ENCODE measurements around the gene MYO16.
"Not testable (repeated sequence)": the region's sequence is repeated elsewhere in the genome, so short reads cannot be mapped to it uniquely, and the experiment has no call there.

MYO16 gene

DNA sequence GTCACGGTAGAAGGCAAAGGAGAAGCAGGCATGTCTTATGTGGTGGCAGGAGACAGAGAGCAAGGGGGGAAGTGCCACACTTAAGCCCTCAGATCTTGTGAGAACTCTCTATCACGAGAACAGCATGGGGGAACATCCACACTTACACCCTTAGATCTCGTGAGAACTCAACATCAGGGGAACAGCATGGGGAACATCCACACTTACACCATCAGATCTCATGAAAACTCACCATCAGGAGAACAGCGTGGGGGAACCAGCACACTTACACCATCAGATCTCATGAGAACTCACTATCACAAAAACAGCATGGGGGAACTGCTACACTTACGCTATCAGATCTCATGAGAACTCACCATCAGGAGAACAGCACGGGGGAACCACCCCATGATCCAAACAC, 445.0 kb downstream of the MYO16 start:
- no peak for DNase-seq (ENCODE audit: low read depth)

DNA sequence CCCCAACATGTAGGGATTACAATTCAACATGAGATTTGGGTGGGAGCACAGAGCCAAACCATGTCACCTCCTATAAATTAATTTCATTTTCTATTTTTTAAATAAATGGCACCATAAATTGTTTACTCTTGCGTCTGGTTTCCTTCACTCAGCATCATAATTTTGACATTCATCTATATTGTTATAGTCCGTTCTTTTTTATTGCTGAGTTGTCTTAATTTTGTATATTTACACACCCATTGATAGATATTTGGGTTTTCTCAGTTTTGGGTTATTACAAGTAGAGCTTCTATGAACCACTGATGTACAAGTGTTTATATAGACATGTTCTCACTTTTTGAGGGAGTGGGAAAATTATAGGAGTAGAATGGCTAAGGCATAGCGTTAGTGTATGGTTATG, 445.4 kb downstream of the MYO16 start:
- no peak for DNase-seq (ENCODE audit: low read depth)

DNA sequence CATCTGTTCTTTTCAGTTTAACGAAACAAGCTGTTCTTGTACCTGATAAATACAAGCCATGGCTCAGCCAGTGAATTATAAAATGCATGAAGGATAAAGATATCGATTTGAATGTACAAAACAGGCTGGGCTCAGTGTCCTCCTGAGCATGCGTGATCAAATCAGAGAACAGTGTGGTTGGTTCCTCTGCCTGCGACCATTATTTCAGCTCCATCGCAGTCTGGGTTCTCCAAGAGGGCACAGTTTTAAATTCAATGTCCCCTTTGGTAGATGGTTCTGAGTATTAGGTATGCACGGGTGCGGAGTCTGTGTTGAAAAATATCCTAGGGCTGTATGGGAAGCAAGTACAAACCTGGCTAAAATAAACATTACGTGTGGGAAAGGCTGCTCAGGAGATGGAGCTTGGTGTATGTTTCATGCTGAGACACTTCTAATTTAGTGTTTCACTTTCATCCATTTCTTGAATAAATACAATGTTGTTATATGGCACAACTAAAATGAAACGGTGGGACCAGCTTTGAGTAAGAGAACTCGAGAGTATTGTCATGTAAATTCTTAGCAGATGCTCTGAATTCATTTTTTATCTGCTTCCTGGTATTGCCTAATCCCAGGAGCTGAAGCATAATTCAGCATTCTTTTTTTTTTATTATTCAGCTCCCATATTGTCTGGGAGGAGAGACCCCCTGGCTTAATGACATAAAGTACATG, 458.7 kb downstream of the MYO16 start:
- no peak for DNase-seq (ENCODE audit: low read depth)

DNA sequence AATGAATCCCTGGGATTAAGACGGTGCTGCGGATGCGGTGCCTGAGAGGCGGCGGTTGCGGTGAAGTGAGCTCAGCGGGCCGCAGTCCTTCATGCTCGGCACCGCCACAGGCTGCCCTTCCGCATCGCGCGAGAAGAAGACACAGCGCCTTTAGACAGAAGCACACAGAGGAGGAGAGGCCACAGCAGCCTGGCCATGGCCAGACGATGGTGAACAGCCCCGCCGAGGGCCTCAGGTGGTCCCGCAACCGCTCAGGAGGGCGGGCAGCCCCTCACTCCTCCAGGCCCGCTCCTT, 459.2 kb downstream of the MYO16 start:
- no peak for DNase-seq (ENCODE audit: low read depth)

DNA sequence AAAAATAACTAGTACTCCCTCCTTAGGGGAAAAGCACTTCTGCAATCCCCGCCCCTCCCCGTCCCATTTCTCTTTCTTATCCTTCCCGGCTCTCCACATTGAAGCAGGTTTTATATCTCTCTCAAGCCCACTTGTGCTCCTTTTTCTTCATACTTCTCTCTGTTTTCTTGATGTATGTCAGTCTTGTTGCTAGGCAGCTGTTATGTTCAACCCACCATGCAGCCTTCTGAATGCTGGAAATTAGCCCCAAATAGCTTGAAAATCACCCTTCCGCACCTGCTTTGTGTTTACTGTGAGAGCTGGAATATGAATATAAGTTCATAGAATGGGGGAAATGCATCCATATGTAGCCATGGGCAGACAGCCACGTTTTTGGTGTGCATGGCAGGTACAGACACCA, 461.4 kb downstream of the MYO16 start:
- DNase-seq (ENCODE audit: low read depth), result no peak

DNA sequence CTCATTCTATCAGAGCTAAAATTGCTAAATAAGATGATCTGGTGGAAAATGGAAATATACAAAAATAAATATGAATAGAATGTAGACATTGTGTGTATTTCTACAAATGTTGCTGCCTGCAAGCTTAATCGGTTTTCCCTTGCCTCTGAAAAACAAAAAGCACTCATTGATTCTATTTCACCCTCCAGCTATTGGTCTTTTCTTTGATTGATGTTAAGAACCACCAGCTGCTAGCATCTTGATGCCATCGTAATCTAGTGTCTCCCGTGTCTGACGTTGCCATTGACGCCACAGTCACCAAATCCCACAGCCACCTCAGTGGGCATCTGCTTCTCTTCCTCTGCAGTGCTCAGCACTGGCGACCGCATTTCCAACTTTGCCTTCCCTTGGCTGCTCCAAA, 461.8 kb downstream of the MYO16 start:
- no peak for DNase-seq (ENCODE audit: low read depth)

DNA sequence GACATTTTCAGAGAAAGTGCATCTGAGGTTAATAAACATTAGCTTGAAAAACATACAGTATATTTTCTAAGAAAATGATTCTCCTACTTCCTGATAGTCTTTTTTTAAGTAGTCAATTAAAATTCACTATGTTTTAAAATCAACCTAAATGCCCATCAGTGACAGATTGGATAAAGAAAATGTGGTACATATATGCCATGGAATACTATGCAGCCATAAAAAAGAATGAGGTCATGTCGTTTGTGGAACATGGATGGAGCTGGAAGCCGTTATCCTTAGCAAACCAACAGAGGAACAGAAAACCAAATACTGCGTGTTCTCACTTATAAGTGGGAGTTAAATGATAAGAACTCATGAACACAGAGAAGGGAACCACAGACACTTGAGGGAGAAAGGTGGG, 462.8 kb downstream of the MYO16 start:
- DNase-seq (ENCODE audit: low read depth), result not testable (repeated sequence)

DNA sequence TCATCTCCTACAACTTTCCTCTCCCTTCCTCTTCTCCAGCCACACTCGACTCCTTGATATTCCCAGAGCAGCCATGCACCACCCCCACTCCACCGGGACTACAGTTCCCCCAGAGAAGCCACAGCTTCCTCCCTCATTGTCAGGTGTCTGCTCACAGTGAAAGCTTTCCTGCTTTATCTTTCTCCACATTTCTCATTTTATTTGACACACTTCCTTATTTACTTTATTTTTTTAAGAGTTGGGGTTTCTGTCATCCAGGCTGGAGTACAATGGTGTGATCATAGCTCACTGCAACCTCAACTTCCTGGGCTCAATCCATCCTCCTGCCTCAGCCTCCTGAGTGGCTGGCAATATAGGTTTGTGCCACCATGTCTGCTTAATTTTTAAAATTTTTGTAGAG, 464.6 kb downstream of the MYO16 start:
- DNase-seq (ENCODE audit: low read depth), result no peak

DNA sequence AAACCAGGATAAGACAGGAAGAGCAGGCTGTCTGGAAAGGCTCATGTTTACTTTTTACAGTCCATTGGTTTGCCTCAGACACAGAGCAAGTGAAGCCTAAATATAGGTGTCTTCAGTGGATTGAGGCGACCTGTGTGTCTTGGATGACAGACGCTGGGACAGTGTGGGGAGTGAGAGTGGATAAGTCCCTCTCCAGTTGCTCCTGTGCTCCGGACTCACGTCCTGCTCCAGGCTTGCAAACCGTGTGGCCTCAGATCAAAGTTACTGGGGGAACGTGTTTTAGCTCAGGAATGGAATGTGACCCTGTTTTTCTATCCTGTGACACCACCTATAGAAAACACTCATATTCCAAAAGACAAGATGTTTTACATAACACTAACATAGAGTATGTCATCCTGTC, 465.7 kb downstream of the MYO16 start:
- no peak for DNase-seq (ENCODE audit: low read depth)

DNA sequence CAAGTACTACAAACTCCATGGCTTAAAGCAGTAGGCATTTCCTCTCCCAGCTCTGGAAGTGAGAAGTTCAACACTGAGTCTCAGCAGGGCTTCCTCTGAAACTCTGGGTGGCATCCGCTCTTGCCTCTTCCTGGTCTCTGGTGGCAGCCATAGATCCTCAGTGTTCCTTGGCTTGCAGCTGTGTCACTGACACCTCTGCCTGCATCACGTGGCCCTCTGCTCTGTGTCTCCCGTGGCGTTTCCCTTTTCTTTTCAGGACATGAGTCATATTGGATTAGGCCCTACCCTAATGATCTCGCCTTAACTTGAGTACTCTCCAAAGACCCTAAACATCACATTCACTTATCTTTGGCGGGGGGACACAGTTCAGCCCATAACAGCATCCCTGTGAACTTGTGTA, 466.7 kb downstream of the MYO16 start:
- no peak for DNase-seq (ENCODE audit: low read depth)

DNA sequence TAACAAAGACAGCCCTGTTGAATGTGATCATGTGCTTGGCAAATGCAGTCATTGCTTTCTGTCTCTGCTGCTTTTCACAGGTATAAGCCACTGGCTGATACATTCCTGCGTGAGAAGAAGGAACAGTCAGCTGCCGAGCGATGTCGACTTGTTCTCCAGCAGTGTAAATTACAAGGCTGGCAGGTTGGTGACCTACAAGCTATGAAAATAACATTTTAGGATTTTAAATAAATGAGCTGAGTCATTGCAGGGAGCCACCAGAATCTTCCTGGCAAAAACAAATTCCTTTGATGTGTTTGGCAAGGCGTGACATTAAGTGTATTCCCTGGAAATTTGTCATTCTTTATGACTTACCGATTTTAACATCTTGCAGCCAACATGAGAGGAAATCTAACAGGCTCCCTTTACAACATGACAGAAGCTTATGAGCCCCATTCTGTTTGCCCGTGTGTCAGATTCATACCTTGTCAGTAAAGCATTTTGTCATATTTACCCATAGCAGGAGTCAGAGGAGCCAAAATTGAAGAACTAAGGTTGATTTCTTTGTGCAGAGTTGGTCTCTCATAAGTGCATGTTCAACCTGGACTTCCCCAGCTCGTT, 471.4 kb downstream of the MYO16 start:
- no peak for DNase-seq (ENCODE audit: low read depth)

DNA sequence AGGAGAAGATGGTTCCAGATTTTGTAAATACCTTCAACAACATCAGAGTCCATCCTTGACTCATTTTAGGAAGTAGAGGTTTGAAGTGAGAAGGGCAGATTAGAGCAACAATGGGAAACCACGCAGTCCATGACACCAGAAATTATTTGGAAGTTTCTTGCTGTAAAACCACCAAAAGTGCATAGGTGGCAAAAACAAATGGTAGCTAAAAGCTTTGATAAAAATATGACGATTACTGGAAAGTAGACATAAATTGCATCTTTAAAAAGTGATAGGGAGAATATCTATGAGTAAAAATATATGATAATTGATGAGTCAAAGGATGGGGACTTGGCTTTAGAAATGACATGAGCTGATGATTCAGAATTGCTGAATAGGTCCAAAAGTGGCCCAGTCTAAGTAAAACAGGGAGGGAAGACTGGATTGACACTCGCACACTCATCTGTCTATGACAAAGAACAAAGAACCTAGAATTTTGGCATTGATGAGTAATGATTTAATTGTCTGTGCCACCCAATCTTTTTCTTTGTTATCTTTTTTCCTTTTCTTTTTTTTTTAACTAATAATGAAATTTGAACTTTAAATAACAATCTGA, 472.2 kb downstream of the MYO16 start:
- DNase-seq (ENCODE audit: low read depth), result no peak

DNA sequence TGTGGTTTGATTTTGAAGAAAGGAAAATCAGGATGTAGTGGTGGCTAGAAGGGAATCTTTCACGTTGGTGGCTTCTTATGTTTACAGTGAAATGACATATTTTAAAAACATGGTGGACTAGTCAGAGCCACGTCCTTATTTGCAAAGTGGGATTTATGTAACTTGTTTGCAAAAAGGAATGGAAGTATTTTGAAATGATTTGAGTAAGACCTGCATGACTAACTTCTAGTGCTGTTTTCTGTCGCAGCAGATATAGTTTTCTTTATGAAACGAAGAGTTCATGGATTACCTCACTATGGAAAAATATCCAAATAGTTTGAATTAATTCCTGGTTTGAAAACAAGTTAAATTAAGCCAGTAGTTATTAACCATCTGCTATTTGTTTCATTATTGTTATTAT, 476.5 kb downstream of the MYO16 start:
- DNase-seq (ENCODE audit: low read depth), result no peak

DNA sequence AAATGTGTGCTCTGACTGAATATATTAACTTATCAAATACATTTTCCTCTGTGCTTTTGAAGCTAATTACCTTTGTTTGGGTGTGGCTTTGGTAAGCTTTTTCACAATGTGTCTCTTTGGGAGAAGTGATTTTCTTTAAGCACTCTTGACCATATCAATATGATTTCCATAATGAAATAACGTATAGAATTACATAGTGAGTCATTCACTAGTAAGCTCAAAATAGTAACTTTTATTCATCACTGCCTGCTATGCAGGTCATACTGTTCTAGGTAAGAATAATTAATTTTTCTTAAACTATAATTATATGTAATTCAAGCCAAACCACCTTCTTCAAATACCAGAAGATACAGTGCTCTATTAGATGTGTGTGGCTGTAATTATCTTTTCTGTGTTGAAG, 480.7 kb downstream of the MYO16 start:
- DNase-seq (ENCODE audit: low read depth), result no peak

DNA sequence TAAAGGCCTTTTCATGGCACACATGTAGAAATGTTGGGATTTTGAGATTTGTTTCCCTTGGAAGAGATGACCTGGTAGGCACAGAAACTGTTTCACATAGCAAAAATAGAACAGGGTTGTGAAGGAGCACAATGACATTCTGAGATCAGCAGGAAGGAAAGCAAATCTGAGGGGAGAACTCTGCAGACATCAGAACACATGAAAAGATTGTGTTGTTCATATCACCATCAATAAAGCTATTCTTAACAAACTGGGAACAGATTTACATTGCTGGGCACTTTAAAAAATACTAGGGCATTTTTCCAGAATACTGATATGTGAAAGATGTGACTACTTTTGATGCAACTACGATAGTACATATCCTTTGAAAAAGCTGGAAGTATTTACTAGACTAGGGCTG, 481.7 kb downstream of the MYO16 start:
- DNase-seq (ENCODE audit: low read depth), result no peak

DNA sequence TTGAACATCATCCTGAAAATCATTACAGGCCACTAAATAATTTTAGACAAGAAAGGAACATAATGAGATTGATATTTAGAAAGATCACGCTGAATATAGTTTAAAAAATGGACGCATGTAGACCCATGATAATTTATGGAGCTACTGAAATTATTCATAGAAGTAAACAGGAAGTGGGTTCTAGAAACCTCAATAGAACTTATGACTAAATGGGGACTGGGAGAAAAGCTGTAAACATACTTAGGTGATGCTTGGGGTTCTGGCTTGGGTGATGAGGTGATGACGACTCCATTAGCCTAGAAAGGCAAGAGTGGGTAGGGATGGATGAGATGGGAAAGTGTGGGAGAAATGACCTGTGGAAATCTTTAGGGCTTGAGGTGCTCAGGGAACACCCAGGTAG, 484.0 kb downstream of the MYO16 start:
- no peak for DNase-seq (ENCODE audit: low read depth)

DNA sequence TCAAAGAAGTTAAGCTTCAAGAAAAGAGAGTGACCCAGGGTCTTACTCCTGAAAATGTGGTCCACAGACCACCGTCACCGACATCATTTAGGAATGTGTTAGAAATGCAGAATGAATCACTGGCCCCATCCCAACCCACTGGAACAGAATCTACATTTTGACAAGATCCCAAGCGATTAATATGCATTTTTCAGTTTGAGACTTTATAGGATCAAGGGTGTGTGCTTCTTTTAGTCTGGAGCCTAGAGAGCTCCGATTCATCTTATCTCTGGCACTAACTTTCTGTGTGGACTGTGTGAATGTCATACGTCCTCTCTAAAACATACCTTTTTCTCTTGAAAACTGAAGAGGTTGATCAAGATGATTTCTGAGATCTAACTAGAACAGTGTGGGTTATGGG, 484.8 kb downstream of the MYO16 start:
- no peak for DNase-seq (ENCODE audit: low read depth)

DNA sequence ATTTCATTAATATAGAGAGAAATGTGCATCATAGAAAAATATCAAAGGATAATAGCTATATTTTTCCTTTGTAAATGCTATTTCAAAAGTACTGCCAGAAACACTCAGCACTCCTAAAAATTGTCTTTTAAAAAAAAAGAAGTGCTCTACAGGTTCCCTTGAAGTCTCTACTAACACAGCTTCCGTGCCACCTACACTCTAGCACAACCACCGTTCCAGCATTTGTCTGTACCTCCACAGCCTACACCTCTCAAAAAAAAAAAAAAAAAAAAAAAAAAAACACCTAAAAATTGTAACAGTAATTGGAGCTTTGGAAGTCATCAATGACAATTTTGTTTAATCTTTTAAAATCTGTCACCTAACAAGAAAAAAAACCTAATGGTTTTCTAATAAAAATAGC, 485.6 kb downstream of the MYO16 start:
- no peak for DNase-seq (ENCODE audit: low read depth)

DNA sequence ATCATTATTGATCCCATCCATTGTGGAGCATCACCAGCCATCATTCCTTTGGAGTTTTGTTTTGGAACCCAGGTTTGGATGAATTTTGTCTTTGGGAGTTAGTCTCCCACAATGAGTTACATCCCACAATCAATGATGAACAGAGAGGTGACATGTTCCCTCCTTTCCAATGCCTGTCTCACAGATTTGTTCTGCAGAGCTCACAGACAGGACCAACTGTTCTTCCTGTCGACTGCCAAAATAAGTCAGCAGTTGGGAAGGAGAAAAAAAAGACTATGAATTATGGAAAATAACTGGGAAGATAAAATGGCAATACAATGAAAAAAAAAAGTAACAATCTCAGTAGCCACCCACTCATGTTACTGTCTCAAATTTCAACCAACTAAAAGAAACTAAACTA, 489.1 kb downstream of the MYO16 start:
- DNase-seq (ENCODE audit: low read depth), result no peak

DNA sequence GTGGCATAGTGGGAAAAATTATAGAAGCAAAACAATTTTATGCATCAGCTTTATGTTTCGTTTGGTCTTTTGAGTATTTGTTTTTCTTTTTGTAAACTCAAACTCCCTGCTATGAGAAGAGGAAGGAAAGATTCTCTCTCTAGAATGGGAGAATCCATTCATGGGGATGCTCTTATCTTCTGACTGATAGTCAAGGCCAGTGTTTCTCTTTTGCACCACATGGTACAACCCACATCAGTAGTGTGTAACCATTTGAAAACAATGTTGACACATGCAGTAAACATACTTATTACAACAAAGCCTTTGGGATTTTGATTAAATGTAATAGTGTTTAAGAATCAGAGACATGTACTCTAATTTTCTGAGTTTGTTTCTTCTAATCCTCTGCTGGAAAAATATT, 490.5 kb downstream of the MYO16 start:
- no peak for DNase-seq (ENCODE audit: low read depth)

DNA sequence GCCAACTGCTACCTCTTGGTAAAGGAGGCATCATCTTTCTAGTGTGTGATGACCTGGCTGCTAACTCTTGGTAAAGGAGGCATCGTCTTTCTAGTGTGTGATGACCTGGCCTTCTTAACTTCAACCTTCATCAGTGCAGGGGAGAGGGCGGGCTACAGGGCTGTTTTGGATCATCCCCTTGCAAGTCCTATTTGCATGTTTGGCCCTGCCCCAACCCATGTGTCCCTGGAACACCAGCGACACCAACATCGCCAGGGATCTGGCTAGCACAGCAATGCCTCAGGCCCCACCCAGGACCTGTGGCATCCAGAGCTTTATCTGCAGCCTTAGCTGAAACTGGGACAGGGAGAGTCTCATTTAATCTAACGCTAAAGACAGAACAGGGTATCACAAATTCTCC, 492.4 kb downstream of the MYO16 start:
- no peak for DNase-seq (ENCODE audit: low read depth)

DNA sequence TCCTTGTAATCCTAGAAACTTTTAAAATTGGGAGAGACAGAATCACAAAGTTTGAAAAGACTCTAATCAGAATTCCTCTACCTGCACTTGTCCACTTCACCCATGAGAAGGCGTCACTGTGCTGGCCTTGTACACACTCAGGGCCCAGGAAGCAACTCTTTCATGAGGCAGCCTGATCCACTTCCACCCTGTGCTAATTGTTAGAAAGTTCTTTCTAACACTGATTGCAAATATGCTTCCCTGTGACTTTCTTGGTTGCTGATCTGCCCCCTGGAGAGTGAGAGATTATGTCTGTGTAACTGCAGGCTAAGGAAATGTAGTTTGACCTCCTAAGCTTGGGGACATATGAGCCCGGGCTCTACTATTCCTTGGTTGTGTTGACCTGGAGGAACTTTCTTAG, 494.6 kb downstream of the MYO16 start:
- DNase-seq (ENCODE audit: low read depth), result no peak

DNA sequence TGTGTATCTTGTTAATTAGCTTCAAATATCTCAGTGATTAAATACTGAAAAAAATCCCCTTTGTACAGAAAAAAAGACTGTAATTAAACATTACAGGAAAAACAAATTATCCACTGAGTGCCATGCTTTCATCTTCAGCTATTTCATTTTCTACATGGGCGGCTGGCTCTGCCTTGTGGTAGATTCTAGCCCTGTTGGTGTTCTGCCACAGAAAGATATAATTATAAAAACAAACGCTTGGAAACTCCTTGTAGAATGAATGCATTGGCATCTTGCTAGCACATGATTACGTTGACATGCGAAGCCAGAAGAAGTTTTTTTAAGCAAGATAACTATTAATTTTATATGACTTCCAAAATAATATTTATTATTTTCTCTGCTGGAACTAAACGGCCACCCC, 496.8 kb downstream of the MYO16 start:
- no peak for DNase-seq (ENCODE audit: low read depth)
